Neural crest cell (in vitro differentiated cells): ENCODE data around the gene VPS29. TPM values are rescaled to one million over a fixed set of nuclear protein-coding genes. Genes with fewer than 3 reads are reported as not detected.

Experiments used
- DNase-seq: peaks from one replicate; pipeline ENCODE4 v3.0.0; 2021; ENCODE audit warnings: low read depth, mixed read lengths, low spot score
- H3K27ac Mint-ChIP-seq: one replicate; pipeline ENCODE4 v1.8.0; 2021; ENCODE audit warnings: mild to moderate bottlenecking, mixed read lengths; ENCODE audit not compliant: unreplicated experiment
- H3K27me3 Mint-ChIP-seq: 2 replicates; pipeline ENCODE4 v1.8.0; 2021; ENCODE audit warnings: low read depth, mild to moderate bottlenecking, mixed read lengths
- H3K36me3 Mint-ChIP-seq: 2 replicates; pipeline ENCODE4 v1.8.0; 2021; ENCODE audit warnings: low read depth, mild to moderate bottlenecking, mixed read lengths
- H3K4me1 Mint-ChIP-seq: 2 replicates; pipeline ENCODE4 v1.8.0; 2021; ENCODE audit warnings: mixed read lengths
- H3K4me3 Mint-ChIP-seq: one replicate; pipeline ENCODE4 v1.8.0; 2021; ENCODE audit warnings: mild to moderate bottlenecking, mixed read lengths
- H3K9me3 Mint-ChIP-seq: 2 replicates; pipeline ENCODE4 v1.8.0; 2021; ENCODE audit warnings: mixed read lengths
- total RNA-seq: library from RNA; stranded (reverse); gene quantifications from 2 replicates; pipeline ENCODE4 v1.2.1, GENCODE V29; 2021
- TF ChIP-seq, protein P1 (sequence below): fragments of 200-600 bp; sonication (generic); conservative IDR thresholded peaks from 2 replicates; pipeline ENCODE4 v1.5.0; 2021; ENCODE audit warnings: antibody characterized with exemption, mild to moderate bottlenecking

VPS29 gene
- total RNA-seq, 1 donor from 2014 or later = 89.0 TPM

DNA sequence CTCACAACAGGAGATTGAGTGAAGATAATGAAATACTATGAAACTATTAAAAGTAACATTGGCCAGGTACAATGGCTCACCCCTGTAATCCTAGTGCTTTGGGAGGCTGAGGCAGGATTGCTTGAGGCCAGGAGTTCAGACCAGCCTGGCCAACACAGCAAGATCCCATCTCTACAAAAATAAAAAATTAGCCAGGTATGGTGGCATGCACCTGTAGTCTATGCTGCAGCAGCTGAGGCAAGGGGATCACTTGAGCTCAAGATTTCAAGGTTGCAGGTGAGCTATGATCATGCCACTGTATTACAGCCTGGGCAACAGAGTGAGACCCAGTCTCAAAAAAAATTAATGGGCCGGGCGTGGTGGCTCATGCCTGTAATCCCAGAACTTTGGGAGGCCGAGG is 15.1 kb upstream of the VPS29 start:
- H3K27me3 Mint-ChIP-seq = peaks cover 29% of the 10 kb centered on the region
- no peaks in the 10 kb centered on the region for H3K4me1 Mint-ChIP-seq
- TF ChIP-seq, protein P1, sequence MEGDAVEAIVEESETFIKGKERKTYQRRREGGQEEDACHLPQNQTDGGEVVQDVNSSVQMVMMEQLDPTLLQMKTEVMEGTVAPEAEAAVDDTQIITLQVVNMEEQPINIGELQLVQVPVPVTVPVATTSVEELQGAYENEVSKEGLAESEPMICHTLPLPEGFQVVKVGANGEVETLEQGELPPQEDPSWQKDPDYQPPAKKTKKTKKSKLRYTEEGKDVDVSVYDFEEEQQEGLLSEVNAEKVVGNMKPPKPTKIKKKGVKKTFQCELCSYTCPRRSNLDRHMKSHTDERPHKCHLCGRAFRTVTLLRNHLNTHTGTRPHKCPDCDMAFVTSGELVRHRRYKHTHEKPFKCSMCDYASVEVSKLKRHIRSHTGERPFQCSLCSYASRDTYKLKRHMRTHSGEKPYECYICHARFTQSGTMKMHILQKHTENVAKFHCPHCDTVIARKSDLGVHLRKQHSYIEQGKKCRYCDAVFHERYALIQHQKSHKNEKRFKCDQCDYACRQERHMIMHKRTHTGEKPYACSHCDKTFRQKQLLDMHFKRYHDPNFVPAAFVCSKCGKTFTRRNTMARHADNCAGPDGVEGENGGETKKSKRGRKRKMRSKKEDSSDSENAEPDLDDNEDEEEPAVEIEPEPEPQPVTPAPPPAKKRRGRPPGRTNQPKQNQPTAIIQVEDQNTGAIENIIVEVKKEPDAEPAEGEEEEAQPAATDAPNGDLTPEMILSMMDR = no peak
- DNase-seq = no peak
- H3K4me3 Mint-ChIP-seq = no peak overlapping the region
- H3K9me3 Mint-ChIP-seq = no peaks in the 10 kb centered on the region
- H3K27ac Mint-ChIP-seq = no peak overlapping the region
- H3K36me3 Mint-ChIP-seq = no peaks in the 10 kb centered on the region

DNA sequence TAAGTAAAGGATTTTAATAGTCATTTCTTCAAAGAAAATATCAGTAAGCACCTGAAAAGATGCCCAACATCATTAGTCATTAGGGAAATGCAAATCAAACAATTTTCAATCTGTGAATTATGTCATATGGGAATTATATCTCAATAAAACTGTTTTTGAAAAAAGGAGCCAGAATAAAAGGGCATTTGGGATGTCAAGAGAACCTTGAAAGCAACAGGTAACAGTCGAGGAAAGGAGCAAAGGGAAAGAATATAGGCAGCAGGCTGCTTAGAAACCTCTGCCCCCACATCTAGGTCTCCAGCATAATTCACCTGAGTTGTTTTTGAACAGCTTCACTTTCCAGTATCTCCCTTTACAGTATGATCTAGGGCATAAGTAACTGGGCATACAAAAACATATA is 12.5 kb upstream of the VPS29 start:
- DNase-seq = no peak
- Mint-ChIP-seq H3K36me3 (no peaks in the 10 kb centered on the region), H3K27ac (no peak overlapping the region), H3K4me1 (no peaks in the 10 kb centered on the region), H3K9me3 (no peaks in the 10 kb centered on the region), H3K27me3 (peaks cover 41% of the 10 kb centered on the region), H3K4me3 (no peak overlapping the region)
- TF ChIP-seq, protein P1 = no peak

DNA sequence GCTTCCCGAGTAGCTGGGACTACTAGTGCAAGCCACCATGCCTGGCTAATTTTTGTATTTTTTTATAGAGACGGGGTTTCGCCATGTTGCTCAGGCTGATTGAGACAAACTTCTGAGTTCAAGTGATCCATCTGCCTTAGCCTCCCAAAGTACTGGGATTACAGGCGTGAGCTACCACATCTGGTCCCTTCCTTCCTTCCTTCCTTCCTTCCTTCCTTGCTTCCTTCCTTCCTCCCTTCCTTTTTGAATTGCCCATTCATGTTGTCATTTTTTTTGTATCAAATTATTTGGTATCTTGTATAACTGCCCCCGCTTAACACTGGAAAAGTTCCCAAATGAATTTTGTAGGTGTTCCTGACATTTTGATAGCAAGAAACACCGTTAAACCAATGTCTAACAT is 11.9 kb upstream of the VPS29 start:
- H3K27me3 Mint-ChIP-seq = peaks cover 41% of the 10 kb centered on the region
- no peak for DNase-seq
- H3K36me3 Mint-ChIP-seq = no peaks in the 10 kb centered on the region
- H3K4me1 Mint-ChIP-seq = no peaks in the 10 kb centered on the region
- H3K4me3 Mint-ChIP-seq = no peak overlapping the region
- no peaks in the 10 kb centered on the region for H3K9me3 Mint-ChIP-seq
- no peak overlapping the region for H3K27ac Mint-ChIP-seq
- TF ChIP-seq, protein P1 = no peak

DNA sequence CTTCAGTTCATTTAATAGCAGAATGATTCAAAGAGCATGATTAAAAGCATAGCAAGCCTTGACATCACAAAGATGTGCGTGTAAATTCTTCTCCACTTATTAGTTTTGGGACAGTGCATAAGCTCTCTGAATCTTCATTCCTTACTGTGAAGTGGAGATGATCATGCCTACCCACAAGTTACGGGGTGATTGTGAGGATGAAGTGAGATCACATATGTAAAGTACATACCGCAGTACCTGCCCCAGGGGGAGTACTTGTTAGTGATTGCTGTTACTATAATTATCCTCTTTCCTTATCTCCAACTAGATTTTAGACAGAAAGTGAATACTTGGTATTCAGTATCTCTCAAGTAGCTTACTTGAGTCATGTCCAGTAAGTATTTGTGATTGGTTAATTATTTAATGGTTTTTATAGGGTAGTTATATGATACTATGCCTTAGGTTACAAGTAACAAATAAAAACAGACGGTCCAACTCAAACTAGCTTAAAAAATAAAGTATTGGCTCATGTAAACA is 6.2 kb upstream of the VPS29 start:
- peaks cover 20% of the 10 kb centered on the region for H3K27me3 Mint-ChIP-seq
- TF ChIP-seq, protein P1 = no peak
- DNase-seq = no peak
- no peak overlapping the region for H3K4me3 Mint-ChIP-seq
- no peaks in the 10 kb centered on the region for H3K36me3 Mint-ChIP-seq
- no peaks in the 10 kb centered on the region for H3K4me1 Mint-ChIP-seq
- H3K27ac Mint-ChIP-seq = no peak overlapping the region
- peaks cover 4% of the 10 kb centered on the region for H3K9me3 Mint-ChIP-seq

DNA sequence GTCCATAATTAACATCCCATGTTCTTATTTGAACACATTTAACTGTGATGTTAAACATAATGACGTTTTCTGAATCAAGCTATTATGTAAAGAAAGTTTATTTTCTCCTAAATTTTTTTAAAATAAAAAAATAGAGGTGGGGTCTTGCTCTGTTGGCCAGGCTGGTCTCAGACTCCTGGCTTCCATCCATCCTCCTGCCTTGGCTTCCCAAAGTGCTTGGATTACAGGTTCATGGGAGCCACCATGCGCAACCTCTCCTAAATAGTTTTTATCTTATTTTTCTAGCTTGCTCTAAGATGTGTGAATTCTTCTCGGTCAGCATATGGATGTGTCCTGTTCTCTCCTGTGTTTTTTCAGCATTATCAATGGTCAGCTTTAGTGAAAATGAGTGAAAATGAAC is 3.4 kb upstream of the VPS29 start:
- TF ChIP-seq, protein P1 = no peak
- H3K27me3 Mint-ChIP-seq = peaks cover 4% of the 10 kb centered on the region
- H3K4me3 Mint-ChIP-seq = no peak overlapping the region
- H3K4me1 Mint-ChIP-seq = peaks cover 19% of the 10 kb centered on the region
- H3K27ac Mint-ChIP-seq = no peak overlapping the region
- no peak for DNase-seq
- H3K9me3 Mint-ChIP-seq = peaks cover 13% of the 10 kb centered on the region
- peaks cover 7% of the 10 kb centered on the region for H3K36me3 Mint-ChIP-seq
